Subcutaneous adipose tissue (tissue), 4 donors: ENCODE results near the gene GAMT. TPM values are rescaled to one million over a fixed set of nuclear protein-coding genes. Genes with fewer than 3 reads are reported as not detected.

Source experiments
- CTCF ChIP-seq: fragments of 450-650 bp; IDR thresholded peaks from one replicate; pipeline ENCODE4 v1.5.1; 2016; ENCODE audit warnings: low read depth, mild to moderate bottlenecking, control low read depth, antibody characterized with exemption, moderate library complexity
- total RNA-seq, 4 donors: library from RNA; depleted of rRNA; stranded (reverse); fragments of >200 nt; gene quantifications; one replicate each; pipeline ENCODE4 v1.1.0, GENCODE V29; 2016

Gene GAMT
- total RNA-seq, 4 donors from 2014 or later, result 4.2 to 29.3 (median 17.2) TPM

- TF ChIP-seq CTCF, result no peak
Observed at GRCh38 chr19:1387684-1388636, 13.4 kb downstream of the GAMT start.

- TF ChIP-seq CTCF, result no peak
Observed at GRCh38 chr19:1386945-1387683, 14.2 kb downstream of the GAMT start.

GRCh38 chr19:1385816-1386215 lies 15.5 kb downstream of the GAMT start:
- no peak for TF ChIP-seq CTCF

GRCh38 chr19:1384478-1385110 lies 16.7 kb downstream of the GAMT start:
- no peak for TF ChIP-seq CTCF

- TF ChIP-seq CTCF, result no peak
Observed at GRCh38 chr19:1384085-1384462, 17.3 kb downstream of the GAMT start.

GRCh38 chr19:1383312-1384084 lies 17.8 kb downstream of the GAMT start, which contains the start of gene NDUFS7:
TSS of gene NDUFS7 (plus strand) at chr19:1383907. CDS start at chr19:1383927, 20 bp downstream.
- TF ChIP-seq CTCF, result no peak
